Hepatocyte (in vitro differentiated cells): Measurements from ENCODE around the gene TBC1D5. TPM values are rescaled to one million over a fixed set of nuclear protein-coding genes. Genes with fewer than 3 reads are reported as not detected.

Experiments
- DNase-seq: peaks from one replicate; pipeline ENCODE4 v3.0.0-alpha.2; 2016; ENCODE audit warnings: low spot score
- H2AFZ ChIP-seq: fragments of 200-600 bp; sonication (generic); 2 replicates; pipeline ENCODE4 v1.6.0; 2016; ENCODE audit warnings: antibody characterized with exemption, mild to moderate bottlenecking
- H3K27ac ChIP-seq: fragments of 200-600 bp; sonication (generic); 2 replicates; pipeline ENCODE4 v1.5.1; 2016; ENCODE audit warnings: mild to moderate bottlenecking
- H3K27me3 ChIP-seq: fragments of 200-600 bp; sonication (generic); 2 replicates; pipeline ENCODE4 v1.6.1; 2016
- H3K36me3 ChIP-seq: fragments of 200-600 bp; sonication (generic); replicated peaks from 2 replicates; pipeline ENCODE4 v1.5.1; 2016; ENCODE audit warnings: low read depth; ENCODE audit not compliant: insufficient read depth
- H3K4me1 ChIP-seq: fragments of 200-600 bp; sonication (generic); 2 replicates; pipeline ENCODE4 v1.5.1; 2016; ENCODE audit warnings: mild to moderate bottlenecking, moderate library complexity; ENCODE audit not compliant: insufficient read depth
- H3K4me2 ChIP-seq: fragments of 200-600 bp; sonication (generic); 2 replicates; pipeline ENCODE4 v1.6.0; 2016
- H3K4me3 ChIP-seq: fragments of 200-600 bp; sonication (generic); 2 replicates; pipeline ENCODE4 v1.5.1; 2016; ENCODE audit warnings: mild to moderate bottlenecking
- H3K79me2 ChIP-seq: fragments of 200-600 bp; sonication (generic); 2 replicates; pipeline ENCODE4 v1.6.0; 2017; ENCODE audit warnings: mild to moderate bottlenecking
- H3K9me2 ChIP-seq: fragments of 200-600 bp; sonication (generic); replicated peaks from 2 replicates; pipeline ENCODE4 v1.6.0; 2017; ENCODE audit warnings: mild to moderate bottlenecking; ENCODE audit not compliant: insufficient read depth
- H3K9me3 ChIP-seq: fragments of 200-600 bp; sonication (generic); 2 replicates; pipeline ENCODE4 v1.5.1; 2016; ENCODE audit warnings: low read depth, mild to moderate bottlenecking
- H4K20me1 ChIP-seq: fragments of 200-600 bp; sonication (generic); 2 replicates; pipeline ENCODE4 v1.6.0; 2016; ENCODE audit warnings: mild to moderate bottlenecking; ENCODE audit not compliant: insufficient read depth, poor library complexity, severe bottlenecking
- EZH2 ChIP-seq: fragments of 200-600 bp; sonication (generic); IDR thresholded peaks from 2 replicates; pipeline ENCODE4 v1.6.1; 2016; ENCODE audit warnings: antibody characterized with exemption, mild to moderate bottlenecking, borderline replicate concordance
- EZH2phosphoT487 ChIP-seq: fragments of 200-600 bp; sonication (generic); IDR thresholded peaks from one replicate; pipeline ENCODE4 v1.6.1; 2018; ENCODE audit warnings: antibody characterized with exemption, mild to moderate bottlenecking, low read depth, moderate library complexity; ENCODE audit not compliant: unreplicated experiment, severe bottlenecking
- WGBS: methylation state at CpG from one replicate; pipeline ENCODE4 v1.1.6; 2016; ENCODE audit warnings: low lambda C conversion rate; ENCODE audit errors: missing lambda C conversion rate; 5-methylcytosine and 5-hydroxymethylcytosine counted together
- polyA plus RNA-seq: library from polyadenylated mRNA; unstranded; fragments of >200 nt; fragmentation: Nextera tagmentation; extraction: Ambion mirVana; gene quantifications from 2 replicates; pipeline ENCODE4 v1.2.1, GENCODE V29; 2016
- total RNA-seq: library from RNA; depleted of rRNA; stranded (reverse); fragments of >200 nt; gene quantifications from 2 replicates; pipeline ENCODE4 v1.2.3, GENCODE V29; 2014
- TF ChIP-seq, protein P1 (sequence below): fragments of 200-600 bp; sonication (generic); IDR thresholded peaks from 2 replicates; pipeline ENCODE4 v1.5.1; 2016; ENCODE audit warnings: antibody characterized with exemption, mild to moderate bottlenecking; ENCODE audit not compliant: poor library complexity

TBC1D5 gene
- total and polyA plus RNA-seq, 2 experiments from 2014 or later: 17.0 to 64.2 TPM

DNA sequence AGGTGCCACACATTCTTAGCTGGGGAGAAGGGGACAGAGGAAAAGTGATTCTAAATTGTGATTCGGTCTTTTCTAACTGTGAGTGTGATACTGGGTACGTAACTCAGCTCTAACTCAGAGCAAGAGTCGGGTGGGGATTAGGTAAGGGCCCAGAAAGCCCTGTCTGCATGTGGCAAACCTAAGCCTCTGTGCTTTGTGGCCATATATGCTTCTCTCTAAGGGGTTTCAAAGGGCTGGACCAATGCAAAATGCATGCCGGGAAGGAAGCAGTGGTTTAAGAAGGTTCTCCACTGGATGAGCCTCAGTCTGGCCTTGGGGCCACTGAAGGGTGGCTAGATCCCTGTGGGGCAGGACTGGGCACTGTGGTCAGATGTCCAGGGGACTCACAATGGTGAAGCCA, 581.8 kb downstream of the TBC1D5 start:
- DNase-seq: no peak
- Histone ChIP-seq H3K27me3 (no peaks in the 10 kb centered on the region), H3K36me3 (no peaks in the 10 kb centered on the region), H3K9me3 (no peaks in the 10 kb centered on the region), H3K79me2 (no peaks in the 10 kb centered on the region), H3K4me1 (no peaks in the 10 kb centered on the region), H3K27ac (no peak overlapping the region), H3K9me2 (no peaks in the 10 kb centered on the region), H3K4me3 (no peak overlapping the region), H2AFZ (no peak overlapping the region), H4K20me1 (no peaks in the 10 kb centered on the region), H3K4me2 (no peak overlapping the region)
- no peak for TF ChIP-seq EZH2phosphoT487
- TF ChIP-seq, protein P1, sequence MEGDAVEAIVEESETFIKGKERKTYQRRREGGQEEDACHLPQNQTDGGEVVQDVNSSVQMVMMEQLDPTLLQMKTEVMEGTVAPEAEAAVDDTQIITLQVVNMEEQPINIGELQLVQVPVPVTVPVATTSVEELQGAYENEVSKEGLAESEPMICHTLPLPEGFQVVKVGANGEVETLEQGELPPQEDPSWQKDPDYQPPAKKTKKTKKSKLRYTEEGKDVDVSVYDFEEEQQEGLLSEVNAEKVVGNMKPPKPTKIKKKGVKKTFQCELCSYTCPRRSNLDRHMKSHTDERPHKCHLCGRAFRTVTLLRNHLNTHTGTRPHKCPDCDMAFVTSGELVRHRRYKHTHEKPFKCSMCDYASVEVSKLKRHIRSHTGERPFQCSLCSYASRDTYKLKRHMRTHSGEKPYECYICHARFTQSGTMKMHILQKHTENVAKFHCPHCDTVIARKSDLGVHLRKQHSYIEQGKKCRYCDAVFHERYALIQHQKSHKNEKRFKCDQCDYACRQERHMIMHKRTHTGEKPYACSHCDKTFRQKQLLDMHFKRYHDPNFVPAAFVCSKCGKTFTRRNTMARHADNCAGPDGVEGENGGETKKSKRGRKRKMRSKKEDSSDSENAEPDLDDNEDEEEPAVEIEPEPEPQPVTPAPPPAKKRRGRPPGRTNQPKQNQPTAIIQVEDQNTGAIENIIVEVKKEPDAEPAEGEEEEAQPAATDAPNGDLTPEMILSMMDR: no peak
- no peak for TF ChIP-seq EZH2
- WGBS: 94% methylated on average over 4 of the region's 4 CpGs

DNA sequence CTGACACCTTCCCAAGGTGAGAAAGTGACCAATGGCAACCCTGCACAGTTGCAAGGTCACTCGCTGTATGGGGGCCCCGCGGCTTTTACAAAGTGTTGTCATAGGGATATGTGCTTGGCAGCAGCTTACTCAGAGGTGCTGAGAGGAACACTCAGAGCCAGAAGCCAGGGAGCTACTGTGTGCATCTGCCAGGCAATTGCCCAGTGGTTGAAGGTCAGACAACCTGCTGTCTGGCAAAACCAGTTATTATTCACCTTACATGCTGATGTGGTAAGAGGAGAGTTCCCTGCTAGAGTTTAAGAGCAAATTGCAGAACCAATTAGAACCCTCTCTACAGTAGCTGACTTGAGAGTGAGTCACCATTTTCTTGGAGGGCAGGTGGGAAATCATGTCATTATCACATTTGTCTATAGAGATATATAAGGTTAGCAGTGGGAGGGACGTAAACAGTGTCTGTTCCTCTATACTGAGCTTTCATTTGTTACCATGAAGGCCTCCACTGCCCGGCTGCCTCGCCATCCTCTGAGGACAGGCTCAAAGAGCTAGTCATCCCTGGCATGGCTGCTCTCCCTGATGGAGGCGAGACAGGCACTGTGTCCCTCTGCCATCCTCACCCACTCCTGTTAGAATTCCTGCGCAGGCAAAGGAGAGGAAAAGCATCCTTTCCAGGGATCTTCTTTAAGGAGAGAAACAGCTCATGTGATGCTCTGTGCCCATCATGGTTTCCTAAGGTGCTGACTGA, 583.3 kb downstream of the TBC1D5 start:
- H3K4me1 ChIP-seq: no peaks in the 10 kb centered on the region
- 96% methylated on average over 8 of the region's 8 CpGs for WGBS

DNA sequence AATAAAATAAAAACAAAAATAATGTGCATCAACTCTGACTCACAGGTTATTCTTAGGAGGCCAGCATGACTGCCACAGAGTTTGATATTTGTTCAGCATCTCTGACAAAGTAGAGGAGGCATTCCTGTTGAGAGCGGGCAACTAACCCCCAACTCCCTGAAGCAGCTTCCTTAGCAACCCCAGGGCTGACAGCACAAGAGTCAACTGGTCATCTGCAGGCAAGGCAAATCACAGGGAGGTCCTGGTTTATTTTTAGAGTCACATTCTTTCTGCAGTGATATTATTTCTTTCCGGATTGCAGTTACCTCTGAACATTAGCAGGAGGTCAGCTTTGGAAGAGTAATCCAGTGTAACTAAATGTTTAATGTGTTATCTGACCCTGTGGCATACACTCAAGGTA, 584.7 kb downstream of the TBC1D5 start:
- Histone ChIP-seq H3K9me2 (no peaks in the 10 kb centered on the region), H2AFZ (no peak overlapping the region), H3K4me1 (no peaks in the 10 kb centered on the region), H3K27ac (no peak overlapping the region), H3K27me3 (no peaks in the 10 kb centered on the region), H3K4me2 (no peak overlapping the region), H3K4me3 (no peak overlapping the region), H3K36me3 (no peaks in the 10 kb centered on the region), H3K9me3 (no peaks in the 10 kb centered on the region), H4K20me1 (no peaks in the 10 kb centered on the region), H3K79me2 (no peaks in the 10 kb centered on the region)
- DNase-seq: no peak
- 68% methylated on average over 2 of the region's 2 CpGs for WGBS
- no peak for TF ChIP-seq EZH2phosphoT487

More for the DNA sequence above, 583.3 kb downstream of the TBC1D5 start:
- H2AFZ ChIP-seq: no peak overlapping the region
- TF ChIP-seq EZH2 (no peak), EZH2phosphoT487 (no peak)
- TF ChIP-seq, protein P1: no peak
- no peak overlapping the region for H3K27ac ChIP-seq
- H3K4me2 ChIP-seq: no peak overlapping the region
- no peaks in the 10 kb centered on the region for H4K20me1 ChIP-seq
- no peaks in the 10 kb centered on the region for H3K36me3 ChIP-seq
- no peaks in the 10 kb centered on the region for H3K9me2 ChIP-seq
- no peaks in the 10 kb centered on the region for H3K27me3 ChIP-seq
- no peaks in the 10 kb centered on the region for H3K79me2 ChIP-seq
- no peak overlapping the region for H3K4me3 ChIP-seq
- no peaks in the 10 kb centered on the region for H3K9me3 ChIP-seq
- no peak for DNase-seq

DNA sequence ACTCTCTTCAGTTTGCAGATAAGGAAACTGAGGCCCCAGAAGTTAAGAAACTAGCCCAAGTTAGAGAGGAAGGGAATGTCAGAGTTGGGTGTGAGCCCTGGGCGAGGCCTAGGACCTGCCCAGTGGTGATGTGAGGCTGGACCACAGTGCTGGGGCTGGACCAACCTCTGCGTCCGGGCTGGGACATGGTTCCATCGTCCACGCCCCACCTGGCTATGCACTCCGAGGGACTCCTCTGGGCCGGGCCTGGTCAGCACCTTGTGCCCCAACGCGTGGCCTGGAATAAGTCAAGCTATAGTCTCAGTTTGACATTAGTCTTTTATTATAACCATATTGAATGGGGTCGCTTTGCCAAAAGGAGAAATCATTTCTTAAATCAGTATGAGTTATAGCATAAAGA, 585.6 kb downstream of the TBC1D5 start:
- no peaks in the 10 kb centered on the region for H3K36me3 ChIP-seq
- 98% methylated on average over 10 of the region's 10 CpGs for WGBS
- H3K27ac ChIP-seq: no peak overlapping the region
- H3K4me1 ChIP-seq: no peaks in the 10 kb centered on the region
- no peak overlapping the region for H3K4me3 ChIP-seq
- no peak for TF ChIP-seq EZH2
- TF ChIP-seq EZH2phosphoT487: no peak
- TF ChIP-seq, protein P1: no peak
- no peaks in the 10 kb centered on the region for H4K20me1 ChIP-seq
- no peak overlapping the region for H3K4me2 ChIP-seq
- no peaks in the 10 kb centered on the region for H3K27me3 ChIP-seq
- H2AFZ ChIP-seq: no peak overlapping the region
- no peak for DNase-seq
- no peaks in the 10 kb centered on the region for H3K79me2 ChIP-seq
- no peaks in the 10 kb centered on the region for H3K9me2 ChIP-seq
- no peaks in the 10 kb centered on the region for H3K9me3 ChIP-seq
